Esophagus squamous epithelium (tissue), 4 donors: ENCODE results near the gene AIG1.

ENCODE experiments used
- CTCF ChIP-seq, 6 experiments: fragments of 450-650 bp in 4 of 6; fragments of 200-600 bp in 2 of 6; sonication (generic) in 2 of 6; IDR thresholded peaks; one replicate each; pipeline ENCODE4 v1.5.1; 2016 to 2019; ENCODE audit warnings: antibody characterized with exemption in 6 of 6, mild to moderate bottlenecking in 4 of 6, moderate library complexity in 4 of 6
- POLR2A ChIP-seq, 4 donors: fragments of 450-650 bp; IDR thresholded peaks; one replicate each; pipeline ENCODE4 v1.6.1; 2017; ENCODE audit warnings: antibody characterized with exemption in 4 of 4, mild to moderate bottlenecking in 4 of 4, moderate library complexity in 3 of 4

GRCh38 chr6:143064951-143065683, 4.4 kb downstream of the AIG1 start:
- TF ChIP-seq CTCF (IDR thresholded peaks at IDR 0.05) (no peak), POLR2A (IDR thresholded peaks at IDR 0.05) (no peak)
